HEK293 (cell line): ENCODE data around the gene BLM.

Experiments
- YY1 ChIP-seq: fragments of 450-650 bp; formaldehyde crosslinking; IDR thresholded peaks from 2 replicates; pipeline ENCODE4 v1.5.1; 2018; ENCODE audit warnings: missing biosample characterization, missing genetic modification characterization
- ZNF114 ChIP-seq: fragments of 450-650 bp; formaldehyde crosslinking; IDR thresholded peaks from 2 replicates; pipeline ENCODE4 v1.5.0; 2017; ENCODE audit warnings: missing biosample characterization, missing genetic modification characterization
- ZNF146 ChIP-seq: fragments of 450-650 bp; formaldehyde crosslinking; IDR thresholded peaks from 2 replicates; pipeline ENCODE4 v1.5.1; 2016; ENCODE audit warnings: missing biosample characterization, missing genetic modification characterization
- TF ChIP-seq, protein P1 (sequence below): fragments of 450-650 bp; formaldehyde crosslinking; IDR thresholded peaks from 2 replicates; pipeline ENCODE4 v1.5.1; 2016; ENCODE audit warnings: missing biosample characterization, missing genetic modification characterization
- TF ChIP-seq, protein P2 (sequence below): fragments of 450-650 bp; formaldehyde crosslinking; IDR thresholded peaks from 2 replicates; pipeline ENCODE4 v1.5.1; 2016; ENCODE audit warnings: missing biosample characterization, missing genetic modification characterization
- TF ChIP-seq, protein P3 (sequence below): fragments of 450-650 bp; formaldehyde crosslinking; IDR thresholded peaks from 2 replicates; pipeline ENCODE4 v1.5.1; 2017; ENCODE audit warnings: missing biosample characterization, missing genetic modification characterization

DNA sequence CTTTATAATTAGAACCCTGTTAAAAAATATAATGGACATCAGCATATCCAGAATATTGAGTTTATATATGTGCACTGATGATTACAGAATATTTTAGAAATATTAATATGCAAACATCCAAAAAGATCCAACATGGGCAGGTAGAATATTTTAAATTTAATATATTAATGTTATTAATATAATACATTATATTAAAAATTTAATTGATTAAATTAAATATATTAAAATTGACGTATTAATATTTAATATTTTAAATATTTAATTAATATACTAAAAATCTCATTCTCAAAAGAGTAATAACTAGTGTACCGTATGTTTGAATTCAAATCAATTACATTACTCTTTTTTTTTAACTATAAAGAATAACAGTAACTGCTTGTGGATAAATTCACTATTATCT lies 77.4 kb downstream of the BLM start:
- TF ChIP-seq ZNF114 (tag by site-specific recombination) (no peak), ZNF146 (no peak), YY1 (tag by site-specific recombination) (no peak)
- TF ChIP-seq, protein P1, sequence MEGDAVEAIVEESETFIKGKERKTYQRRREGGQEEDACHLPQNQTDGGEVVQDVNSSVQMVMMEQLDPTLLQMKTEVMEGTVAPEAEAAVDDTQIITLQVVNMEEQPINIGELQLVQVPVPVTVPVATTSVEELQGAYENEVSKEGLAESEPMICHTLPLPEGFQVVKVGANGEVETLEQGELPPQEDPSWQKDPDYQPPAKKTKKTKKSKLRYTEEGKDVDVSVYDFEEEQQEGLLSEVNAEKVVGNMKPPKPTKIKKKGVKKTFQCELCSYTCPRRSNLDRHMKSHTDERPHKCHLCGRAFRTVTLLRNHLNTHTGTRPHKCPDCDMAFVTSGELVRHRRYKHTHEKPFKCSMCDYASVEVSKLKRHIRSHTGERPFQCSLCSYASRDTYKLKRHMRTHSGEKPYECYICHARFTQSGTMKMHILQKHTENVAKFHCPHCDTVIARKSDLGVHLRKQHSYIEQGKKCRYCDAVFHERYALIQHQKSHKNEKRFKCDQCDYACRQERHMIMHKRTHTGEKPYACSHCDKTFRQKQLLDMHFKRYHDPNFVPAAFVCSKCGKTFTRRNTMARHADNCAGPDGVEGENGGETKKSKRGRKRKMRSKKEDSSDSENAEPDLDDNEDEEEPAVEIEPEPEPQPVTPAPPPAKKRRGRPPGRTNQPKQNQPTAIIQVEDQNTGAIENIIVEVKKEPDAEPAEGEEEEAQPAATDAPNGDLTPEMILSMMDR (tag by site-specific recombination) = no peak
- TF ChIP-seq, protein P2, sequence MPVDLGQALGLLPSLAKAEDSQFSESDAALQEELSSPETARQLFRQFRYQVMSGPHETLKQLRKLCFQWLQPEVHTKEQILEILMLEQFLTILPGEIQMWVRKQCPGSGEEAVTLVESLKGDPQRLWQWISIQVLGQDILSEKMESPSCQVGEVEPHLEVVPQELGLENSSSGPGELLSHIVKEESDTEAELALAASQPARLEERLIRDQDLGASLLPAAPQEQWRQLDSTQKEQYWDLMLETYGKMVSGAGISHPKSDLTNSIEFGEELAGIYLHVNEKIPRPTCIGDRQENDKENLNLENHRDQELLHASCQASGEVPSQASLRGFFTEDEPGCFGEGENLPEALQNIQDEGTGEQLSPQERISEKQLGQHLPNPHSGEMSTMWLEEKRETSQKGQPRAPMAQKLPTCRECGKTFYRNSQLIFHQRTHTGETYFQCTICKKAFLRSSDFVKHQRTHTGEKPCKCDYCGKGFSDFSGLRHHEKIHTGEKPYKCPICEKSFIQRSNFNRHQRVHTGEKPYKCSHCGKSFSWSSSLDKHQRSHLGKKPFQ (tag by site-specific recombination) = no peak
- TF ChIP-seq, protein P3, sequence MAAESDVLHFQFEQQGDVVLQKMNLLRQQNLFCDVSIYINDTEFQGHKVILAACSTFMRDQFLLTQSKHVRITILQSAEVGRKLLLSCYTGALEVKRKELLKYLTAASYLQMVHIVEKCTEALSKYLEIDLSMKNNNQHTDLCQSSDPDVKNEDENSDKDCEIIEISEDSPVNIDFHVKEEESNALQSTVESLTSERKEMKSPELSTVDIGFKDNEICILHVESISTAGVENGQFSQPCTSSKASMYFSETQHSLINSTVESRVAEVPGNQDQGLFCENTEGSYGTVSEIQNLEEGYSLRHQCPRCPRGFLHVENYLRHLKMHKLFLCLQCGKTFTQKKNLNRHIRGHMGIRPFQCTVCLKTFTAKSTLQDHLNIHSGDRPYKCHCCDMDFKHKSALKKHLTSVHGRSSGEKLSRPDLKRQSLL (tag by site-specific recombination) = no peak
